Heart right ventricle (tissue), 16 donors: ENCODE results near the gene PTPRD. TPM values are rescaled to one million over a fixed set of nuclear protein-coding genes. Genes with fewer than 3 reads are reported as not detected.
A peak's percentile ranks its signal among the peaks of the same experiment; 100 is the strongest.

Source experiments
- ATAC-seq, 8 donors: fragments of 200-7000 bp; cut with Tn5 transposase; one replicate each; pipeline ENCODE4 v1.9.1; 2020; ENCODE audit warnings: mild to moderate bottlenecking in 8 of 8, moderate library complexity in 8 of 8, moderate number of reproducible peaks in 1 of 8
- DNase-seq, 2 donors: peaks; one replicate each; pipeline ENCODE4 v3.0.0-alpha.2; 2020
- H3K27ac ChIP-seq, 10 donors: fragments of 200-600 bp; sonication (generic) in 2 of 10; one replicate each; pipeline versions ENCODE4 v1.5.0 to v1.8.0; 2020 to 2022; ENCODE audit warnings: mild to moderate bottlenecking in 3 of 10
- H3K27me3 ChIP-seq, 7 donors: fragments of 200-600 bp; one replicate each; pipeline ENCODE4 v1.8.0; 2021 to 2022; ENCODE audit warnings: mild to moderate bottlenecking in 2 of 7
- H3K36me3 ChIP-seq, 9 donors: fragments of 200-600 bp; sonication (generic) in 1 of 9; one replicate each; pipeline versions ENCODE4 v1.5.0 to v1.8.0; 2020 to 2022; ENCODE audit warnings: mild to moderate bottlenecking in 2 of 9
- H3K4me1 ChIP-seq, 9 donors: fragments of 200-600 bp; sonication (generic) in 1 of 9; one replicate each; pipeline versions ENCODE4 v1.5.0 to v1.8.0; 2020 to 2022; ENCODE audit warnings: mild to moderate bottlenecking in 4 of 9
- H3K4me3 ChIP-seq, 10 donors: fragments of 200-600 bp; sonication (generic) in 2 of 10; one replicate each; pipeline versions ENCODE4 v1.5.0 to v1.8.0; 2020 to 2022; ENCODE audit warnings: mild to moderate bottlenecking in 7 of 10, moderate library complexity in 2 of 10
- H3K9me3 ChIP-seq, 11 donors: fragments of 200-600 bp in 10 of 11; sonication (generic) in 2 of 11; one replicate each; pipeline versions ENCODE4 v1.5.0 to v1.8.0; 2013 to 2022; ENCODE audit warnings: mild to moderate bottlenecking in 2 of 11, control low read depth in 1 of 11, moderate library complexity in 1 of 11
- WGBS, 2 donors: extraction: QIAGEN DNeasy Blood & Tissue Kit; methylation state at CpG; one replicate each; pipeline ENCODE4 v1.1.7; 2013; ENCODE audit warnings: inconsistent platforms in 1 of 2; 5-methylcytosine and 5-hydroxymethylcytosine counted together
- intact Hi-C, 10 donors: fragments of 100-400 bp; cut with DNase I; formaldehyde crosslinking; loops; one replicate each; pipeline versions ENCODE4 v1.11.1 to v1.14.2; 2022
- polyA plus RNA-seq, 2 donors: library from polyadenylated mRNA; stranded (reverse); fragments of 200-250 nt; gene quantifications; one replicate each; pipeline ENCODE4 v1.2.3, GENCODE V29; 2013
- total RNA-seq, 10 donors: library from RNA; stranded (reverse); fragmentation: NEBNext Ultra II Directional in 3 of 10; extraction: Animal tissue kit (Norgen Biotek cat#: 25700) in 3 of 10; gene quantifications; one replicate each; pipeline versions ENCODE4 v1.2.1 to v1.2.4, GENCODE V29; 2021 to 2023
- TF ChIP-seq, protein P1 (sequence below), 9 donors: fragments of 200-600 bp; sonication (generic) in 2 of 9; IDR thresholded peaks; one replicate each; pipeline versions ENCODE4 v1.5.0 to v1.8.0; 2021 to 2022; ENCODE audit warnings: antibody characterized with exemption in 9 of 9, mild to moderate bottlenecking in 5 of 9, moderate library complexity in 1 of 9
- donor health status: Arrhythmogenic right ventricular cardiomyopathy.
- donor health status: ischemic (EF 13 %, LVEDD 7.1; RV severe dilation, severe dysfunction).
- donor health status: healthy with polysubstance abuse.
- donor health status: DM: no; HTN: yes; CAD: no.
- donor health status: DM: no; HTN: no; CAD: no.
- donor health status: ischemic (EF 25% LVEDD 6.9; RV normal size, moderate dysfunction).
- donor health status: ischemic (EF 25% LVEDD 5.7; RV mildly dilated, moderate dysfunction).
- donor health status: healthy.
- donor health status: DM: yes; HTN: yes; CAD: no.
- donor health status: Ischemic cardiomyopathy.
- donor health status: ischemic (EF 35%, LVEDD 5.7; RV mildly dilated, moderate dysfunction).
- donor health status: nonischemic (EF 11% LVEDD 7.7; RV severe dilation, severe dysfunction).
- donor health status: DM: yes; HTN: yes; CAD: no.
- donor health status: PGD.
- donor health status: ischemic (EF 29% LVEDD 5.4; RV normal size, mild dysfunction).
- donor health status: nonischemic (EF 23%, LVEDD 6.1; RV moderate dilation, normal function).

The PTPRD gene
- total and polyA plus RNA-seq, 12 donors: 1.4 to 25.2 (median 13.0) TPM

DNA sequence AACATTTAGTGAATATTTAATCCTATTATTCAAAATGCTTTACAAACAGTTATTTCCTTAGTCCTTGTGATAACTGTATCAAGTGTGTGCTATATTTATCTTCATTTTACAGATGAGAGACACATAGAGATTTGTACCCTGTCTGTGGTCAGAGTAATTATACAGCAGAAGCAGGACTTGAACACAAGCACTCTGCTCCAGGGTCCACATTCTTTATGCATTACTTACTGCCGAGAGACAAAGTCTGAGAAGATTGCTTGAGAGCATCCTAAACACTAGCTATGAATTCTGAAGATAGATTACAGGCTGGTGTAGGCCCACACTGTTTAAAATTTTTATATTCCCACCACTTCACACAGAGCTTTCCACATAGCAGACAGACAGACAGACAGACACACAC, 1887.2 kb downstream of the PTPRD start:
- 0 to 38% methylated on average over 1 of the region's 1 CpG for WGBS, 2 donors
- no peak overlapping the region for H3K4me3 ChIP-seq
- no peaks in the 10 kb centered on the region for H3K9me3 ChIP-seq
- no peak overlapping the region for H3K27ac ChIP-seq
- no peak for DNase-seq
- ATAC-seq: no peak
- TF ChIP-seq, protein P1, sequence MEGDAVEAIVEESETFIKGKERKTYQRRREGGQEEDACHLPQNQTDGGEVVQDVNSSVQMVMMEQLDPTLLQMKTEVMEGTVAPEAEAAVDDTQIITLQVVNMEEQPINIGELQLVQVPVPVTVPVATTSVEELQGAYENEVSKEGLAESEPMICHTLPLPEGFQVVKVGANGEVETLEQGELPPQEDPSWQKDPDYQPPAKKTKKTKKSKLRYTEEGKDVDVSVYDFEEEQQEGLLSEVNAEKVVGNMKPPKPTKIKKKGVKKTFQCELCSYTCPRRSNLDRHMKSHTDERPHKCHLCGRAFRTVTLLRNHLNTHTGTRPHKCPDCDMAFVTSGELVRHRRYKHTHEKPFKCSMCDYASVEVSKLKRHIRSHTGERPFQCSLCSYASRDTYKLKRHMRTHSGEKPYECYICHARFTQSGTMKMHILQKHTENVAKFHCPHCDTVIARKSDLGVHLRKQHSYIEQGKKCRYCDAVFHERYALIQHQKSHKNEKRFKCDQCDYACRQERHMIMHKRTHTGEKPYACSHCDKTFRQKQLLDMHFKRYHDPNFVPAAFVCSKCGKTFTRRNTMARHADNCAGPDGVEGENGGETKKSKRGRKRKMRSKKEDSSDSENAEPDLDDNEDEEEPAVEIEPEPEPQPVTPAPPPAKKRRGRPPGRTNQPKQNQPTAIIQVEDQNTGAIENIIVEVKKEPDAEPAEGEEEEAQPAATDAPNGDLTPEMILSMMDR (IDR thresholded peaks at IDR 0.05): no peak
- H3K4me1 ChIP-seq: peaks cover 0 to 12% (median 0%) of the 10 kb centered on the region in 9 donors
- H3K27me3 ChIP-seq: no peaks in the 10 kb centered on the region
- H3K36me3 ChIP-seq: no peaks in the 10 kb centered on the region
- intact Hi-C loops: no loop called here

DNA sequence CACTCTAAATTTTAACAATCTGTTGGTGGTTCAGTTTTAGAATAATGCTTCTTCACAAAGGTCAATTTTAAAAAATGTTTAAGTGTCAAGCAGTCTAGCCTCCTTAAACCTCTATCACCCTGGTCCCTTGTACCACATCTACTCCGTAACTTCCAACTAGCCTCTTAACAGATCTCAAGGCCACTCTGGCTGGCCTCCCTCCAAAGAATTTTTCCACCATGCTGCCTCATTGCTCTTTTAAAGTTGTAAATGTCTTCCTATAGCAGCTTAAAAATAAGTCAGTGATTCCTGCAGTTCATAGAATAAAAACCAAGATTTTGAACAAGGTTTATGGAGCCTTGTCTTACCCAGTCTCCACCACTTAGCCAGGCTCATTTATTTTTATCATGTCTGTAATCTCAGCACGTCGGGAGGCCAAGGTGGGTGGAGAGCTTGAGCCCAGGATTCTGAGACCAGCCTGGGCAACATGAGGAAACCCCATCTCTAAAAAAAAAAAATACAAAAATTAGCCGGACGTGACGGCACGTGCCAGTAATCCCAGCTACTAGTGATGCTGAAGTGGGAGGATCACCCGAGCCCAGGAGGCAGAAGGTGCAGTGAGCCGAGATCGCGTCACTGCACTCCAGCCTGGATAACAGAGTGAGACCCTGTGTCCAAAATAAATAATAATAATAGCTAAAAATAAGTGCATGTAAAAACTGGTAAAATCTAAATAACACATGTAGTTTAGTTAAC, 1888.4 kb downstream of the PTPRD start:
- intact Hi-C loops: no loop called here
- H3K9me3 ChIP-seq: no peaks in the 10 kb centered on the region
- no peak overlapping the region for H3K27ac ChIP-seq
- peak in 1 of 8 donors; percentile 42 for ATAC-seq
- 64% methylated on average over 11 of the region's 11 CpGs for WGBS, 2 donors
- H3K4me1 ChIP-seq: peaks cover 0 to 12% (median 0%) of the 10 kb centered on the region in 9 donors
- TF ChIP-seq, protein P1 (IDR thresholded peaks at IDR 0.05): no peak
- DNase-seq: no peak
- no peak overlapping the region for H3K4me3 ChIP-seq
- no peaks in the 10 kb centered on the region for H3K27me3 ChIP-seq
- H3K36me3 ChIP-seq: no peaks in the 10 kb centered on the region

DNA sequence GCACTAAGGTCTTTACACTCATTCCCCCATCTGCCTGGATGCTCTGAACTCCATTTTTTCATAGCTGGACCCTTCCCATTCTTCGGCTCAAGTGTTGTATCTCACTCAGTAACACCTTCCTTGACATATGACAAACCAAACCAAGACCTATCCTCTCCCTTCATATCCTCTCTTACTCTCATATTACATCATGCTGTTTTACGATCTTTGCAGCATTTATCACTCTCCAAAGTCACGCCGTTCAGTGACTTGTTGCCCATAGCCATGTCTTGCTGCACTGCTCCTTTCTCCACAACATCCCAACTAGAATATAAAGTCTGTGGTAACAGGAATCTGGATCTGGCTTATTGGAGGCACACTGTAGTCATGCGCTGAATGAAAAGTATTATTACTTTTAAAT, 1889.6 kb downstream of the PTPRD start:
- no peak for DNase-seq
- no peak overlapping the region for H3K27ac ChIP-seq
- H3K9me3 ChIP-seq: no peaks in the 10 kb centered on the region
- WGBS, 2 donors: 91% methylated on average over 5 of the region's 5 CpGs
- ATAC-seq: no peak
- intact Hi-C loops: no loop called here
- TF ChIP-seq, protein P1 (IDR thresholded peaks at IDR 0.05): no peak
- H3K4me1 ChIP-seq: peaks cover 0 to 12% (median 0%) of the 10 kb centered on the region in 9 donors
- no peaks in the 10 kb centered on the region for H3K27me3 ChIP-seq
- no peaks in the 10 kb centered on the region for H3K36me3 ChIP-seq
- H3K4me3 ChIP-seq: no peak overlapping the region

DNA sequence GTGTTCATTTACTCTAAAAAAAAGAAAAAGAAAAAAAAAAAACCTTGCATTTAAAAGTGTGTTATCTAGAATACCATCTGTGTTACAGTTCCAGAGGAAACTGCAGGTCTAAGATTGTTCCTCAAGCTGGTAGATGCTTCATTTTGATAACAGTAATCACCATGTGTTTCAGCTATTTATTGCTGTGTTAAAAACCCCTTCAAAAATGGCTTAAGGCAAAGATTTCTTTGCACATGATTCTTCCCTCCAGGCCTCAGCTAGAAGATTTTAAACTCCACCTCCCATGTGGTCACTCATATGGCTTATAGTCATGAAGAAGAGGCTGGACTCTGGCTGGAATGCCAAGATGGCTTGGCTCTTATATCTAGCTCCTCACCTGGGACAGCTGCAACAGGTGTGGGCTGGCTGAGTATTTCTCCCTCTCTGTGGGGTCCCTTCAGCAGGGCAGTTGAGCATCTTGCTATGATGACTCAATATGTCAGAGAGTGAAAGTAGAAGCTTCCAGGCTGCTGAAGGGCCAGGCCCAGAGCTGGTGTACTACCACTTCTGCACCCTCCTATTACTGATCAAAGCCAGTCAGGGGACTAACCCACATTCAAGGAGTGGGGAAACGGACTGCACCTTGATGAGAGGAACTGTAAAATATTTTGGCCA, 1892.8 kb downstream of the PTPRD start:
- no peak for DNase-seq
- Histone ChIP-seq H3K4me3 (no peak overlapping the region), H3K27me3 (no peaks in the 10 kb centered on the region), H3K36me3 (no peaks in the 10 kb centered on the region), H3K27ac (no peak overlapping the region), H3K9me3 (no peaks in the 10 kb centered on the region), H3K4me1 (peaks cover 0 to 4% (median 0%) of the 10 kb centered on the region in 9 donors)
- TF ChIP-seq, protein P1 (IDR thresholded peaks at IDR 0.05): no peak
- ATAC-seq: no peak
- intact Hi-C loops: no loop called here
- WGBS, 2 donors: 60 to 83% methylated on average over 1 of the region's 1 CpG
